Measurements from ENCODE around the gene DUSP16. TPM values are rescaled to one million over a fixed set of nuclear protein-coding genes. Genes with fewer than 3 reads are reported as not detected.

Gene DUSP16
- total and polyA plus RNA-seq, 2 of the 8 experiments (the other 6 are each of a cell fraction or from before 2014, with no cell fraction given), result 31.6 to 55.9 TPM

DNA sequence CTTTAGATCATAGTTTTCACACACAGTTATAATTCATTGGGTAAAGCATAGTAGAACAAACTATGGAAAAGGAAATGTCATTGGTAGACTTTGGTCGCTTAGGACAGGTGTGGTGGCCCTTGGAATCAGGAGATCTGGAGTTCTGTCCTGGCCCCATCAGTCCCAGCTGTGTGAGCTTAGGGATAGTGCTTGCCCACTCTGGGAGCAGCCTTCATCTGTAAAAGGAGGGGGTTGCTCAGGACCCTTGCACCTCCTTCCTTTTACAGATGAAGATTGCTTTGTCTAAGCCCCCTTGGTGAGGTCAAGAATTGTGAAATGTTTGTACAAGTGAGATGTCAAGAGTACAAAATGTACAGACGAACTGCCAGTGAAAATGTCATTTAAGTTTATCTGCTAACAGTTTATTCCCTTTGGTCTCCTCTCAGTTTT, 112.6 kb downstream of the DUSP16 start:
- no peak overlapping the region for H2AK5ac ChIP-seq (ENCODE audit: low read depth, low read length)
- H2BK12ac ChIP-seq (ENCODE audit: low read depth, low read length), result no peak overlapping the region
- H3K27me3 ChIP-seq (replicated peaks in 1 of 4; ENCODE audit: control insufficient read depth in 3 of 4, extremely low read depth in 1 of 4, insufficient read depth in 3 of 4, low read length in 3 of 4), result no peaks in the 10 kb centered on the region
- H3K4me2 ChIP-seq (ENCODE audit: insufficient read depth in 1 of 2, low read depth in 2 of 2, low read length in 2 of 2), result no peak overlapping the region
- H3K14ac ChIP-seq (ENCODE audit: insufficient read length), result no peak overlapping the region
- no peaks in the 10 kb centered on the region for H3K79me2 ChIP-seq (ENCODE audit: control insufficient read depth in 1 of 2, insufficient read depth in 2 of 2, low read length in 2 of 2)
- ChIA-PET CTCF (ENCODE audit: partially characterized antibody) (interaction anchor here (0.8 to 1.1 kb wide), 3 partner anchors 10 to 158 kb away, joined by 3 read pairs; no protein-coding TSS in a partner anchor), POLR2A (ENCODE audit: partially characterized antibody) (interaction anchor here (0.6 kb wide), 1 partner anchor 32 kb away, joined by 3 read pairs; no protein-coding TSS in a partner anchor)
- H2BK5ac ChIP-seq (ENCODE audit: low read depth, low read length), result no peak overlapping the region
- H2BK120ac ChIP-seq (replicated peaks; ENCODE audit: low read depth, low read length), result no peak overlapping the region
- no peak overlapping the region for H3K4me3 ChIP-seq (ENCODE audit: extremely low read depth in 1 of 4, insufficient read depth in 2 of 4, low read depth in 3 of 4, low read length in 4 of 4)
- no peak overlapping the region for H4K5ac ChIP-seq (ENCODE audit: insufficient read length, low read depth, low read length)
- no peak overlapping the region for H2BK15ac ChIP-seq (ENCODE audit: low read length)
- no peak overlapping the region for H4K91ac ChIP-seq (replicated peaks; ENCODE audit: insufficient read length, low read length)
- H3K36me3 ChIP-seq (ENCODE audit: control insufficient read depth in 2 of 4, insufficient read depth in 4 of 4, low read length in 3 of 4), result no peaks in the 10 kb centered on the region
- H3K9ac ChIP-seq (replicated peaks in 1 of 4; ENCODE audit: extremely low read depth in 1 of 4, low read depth in 3 of 4, low read length in 3 of 4), result no peak overlapping the region
- H3K23me2 ChIP-seq (ENCODE audit: low read depth, low read length), result no peaks in the 10 kb centered on the region
- H3K4me1 ChIP-seq (replicated peaks in 1 of 4; ENCODE audit: control insufficient read depth in 3 of 4, insufficient read depth in 4 of 4, low read length in 3 of 4), result peaks cover 0 to 3% (median 0%) of the 10 kb centered on the region in 4 experiments; a peak in 1 of 7 replicates
- DNase-seq (ENCODE audit: low read depth in 1 of 2, low spot score in 2 of 2), result peak in 1 of 2 experiments; percentile 13
- no peak overlapping the region for H2AFZ ChIP-seq (ENCODE audit: low read length)
- no peak for FAIRE-seq
- H4K20me1 ChIP-seq (replicated peaks in 1 of 2; ENCODE audit: control insufficient read depth in 1 of 2, insufficient read depth in 2 of 2, low read length in 2 of 2), result no peaks in the 10 kb centered on the region
- TF ChIP-seq, protein P1, sequence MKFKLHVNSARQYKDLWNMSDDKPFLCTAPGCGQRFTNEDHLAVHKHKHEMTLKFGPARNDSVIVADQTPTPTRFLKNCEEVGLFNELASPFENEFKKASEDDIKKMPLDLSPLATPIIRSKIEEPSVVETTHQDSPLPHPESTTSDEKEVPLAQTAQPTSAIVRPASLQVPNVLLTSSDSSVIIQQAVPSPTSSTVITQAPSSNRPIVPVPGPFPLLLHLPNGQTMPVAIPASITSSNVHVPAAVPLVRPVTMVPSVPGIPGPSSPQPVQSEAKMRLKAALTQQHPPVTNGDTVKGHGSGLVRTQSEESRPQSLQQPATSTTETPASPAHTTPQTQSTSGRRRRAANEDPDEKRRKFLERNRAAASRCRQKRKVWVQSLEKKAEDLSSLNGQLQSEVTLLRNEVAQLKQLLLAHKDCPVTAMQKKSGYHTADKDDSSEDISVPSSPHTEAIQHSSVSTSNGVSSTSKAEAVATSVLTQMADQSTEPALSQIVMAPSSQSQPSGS (IDR thresholded peaks at IDR 0.05; ENCODE audit: low read length), result no peak
- TF ChIP-seq EGR1 (IDR thresholded peaks at IDR 0.05; ENCODE audit: borderline replicate concordance, low read depth, low read length) (no peak), CEBPB (IDR thresholded peaks at IDR 0.05; ENCODE audit: low read depth, low read length) (no peak), JUN (IDR thresholded peaks at IDR 0.05; ENCODE audit: low read depth, low read length) (no peak), SUZ12 (IDR thresholded peaks at IDR 0.05; ENCODE audit: low read length) (no peak), CHD2 (IDR thresholded peaks at IDR 0.05; ENCODE audit: low read length) (no peak), CTBP2 (IDR thresholded peaks at IDR 0.05; ENCODE audit: borderline replicate concordance, insufficient read depth, insufficient read length, low read length) (no peak), YY1 (IDR thresholded peaks at IDR 0.05; ENCODE audit: low read depth, low read length) (no peak)
- TF ChIP-seq, protein P2, sequence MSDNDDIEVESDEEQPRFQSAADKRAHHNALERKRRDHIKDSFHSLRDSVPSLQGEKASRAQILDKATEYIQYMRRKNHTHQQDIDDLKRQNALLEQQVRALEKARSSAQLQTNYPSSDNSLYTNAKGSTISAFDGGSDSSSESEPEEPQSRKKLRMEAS (IDR thresholded peaks at IDR 0.05), result no peak
- TF ChIP-seq, protein P3, sequence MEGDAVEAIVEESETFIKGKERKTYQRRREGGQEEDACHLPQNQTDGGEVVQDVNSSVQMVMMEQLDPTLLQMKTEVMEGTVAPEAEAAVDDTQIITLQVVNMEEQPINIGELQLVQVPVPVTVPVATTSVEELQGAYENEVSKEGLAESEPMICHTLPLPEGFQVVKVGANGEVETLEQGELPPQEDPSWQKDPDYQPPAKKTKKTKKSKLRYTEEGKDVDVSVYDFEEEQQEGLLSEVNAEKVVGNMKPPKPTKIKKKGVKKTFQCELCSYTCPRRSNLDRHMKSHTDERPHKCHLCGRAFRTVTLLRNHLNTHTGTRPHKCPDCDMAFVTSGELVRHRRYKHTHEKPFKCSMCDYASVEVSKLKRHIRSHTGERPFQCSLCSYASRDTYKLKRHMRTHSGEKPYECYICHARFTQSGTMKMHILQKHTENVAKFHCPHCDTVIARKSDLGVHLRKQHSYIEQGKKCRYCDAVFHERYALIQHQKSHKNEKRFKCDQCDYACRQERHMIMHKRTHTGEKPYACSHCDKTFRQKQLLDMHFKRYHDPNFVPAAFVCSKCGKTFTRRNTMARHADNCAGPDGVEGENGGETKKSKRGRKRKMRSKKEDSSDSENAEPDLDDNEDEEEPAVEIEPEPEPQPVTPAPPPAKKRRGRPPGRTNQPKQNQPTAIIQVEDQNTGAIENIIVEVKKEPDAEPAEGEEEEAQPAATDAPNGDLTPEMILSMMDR (IDR thresholded peaks at IDR 0.05; ENCODE audit: control extremely low read depth in 1 of 3, insufficient read depth in 1 of 3, low read depth in 1 of 3, low read length in 3 of 3), result no peak
- no peak overlapping the region for H3K56ac ChIP-seq (replicated peaks; ENCODE audit: insufficient read length, low read depth, low read length)
- no peak overlapping the region for H3K23ac ChIP-seq (ENCODE audit: insufficient read length)
- H3K9me3 ChIP-seq (ENCODE audit: insufficient read depth in 2 of 2, low read depth in 1 of 2, low read length in 1 of 2), result no peaks in the 10 kb centered on the region
- H3K27ac ChIP-seq (ENCODE audit: low read depth, low read length), result no peak overlapping the region
- H2BK20ac ChIP-seq (ENCODE audit: low read length), result no peak overlapping the region
- no peak overlapping the region for H3K18ac ChIP-seq (ENCODE audit: extremely low read depth, low read length)
- H4K8ac ChIP-seq (ENCODE audit: extremely low read depth, insufficient read depth, low read length), result no peak overlapping the region
- 76% methylated on average over 2 of the region's 2 CpGs; no CpG with 5 or more reads in 1 of the 2 experiments for WGBS, 2 experiments (ENCODE audit: extremely low coverage in 1 of 2, insufficient coverage in 1 of 2, insufficient read length in 1 of 2, insufficient replicate concordance in 2 of 2, low coverage in 1 of 2, low lambda C conversion rate in 2 of 2, missing lambda C conversion rate in 1 of 2)
- no peak overlapping the region for H3K4ac ChIP-seq (replicated peaks; ENCODE audit: insufficient read length, low read depth, low read length)
- no peaks in the 10 kb centered on the region for H3K79me1 ChIP-seq (ENCODE audit: low read depth, low read length)
